Skeletal muscle tissue (tissue), 4 donors: Measurements from ENCODE around the gene KIAA1328. TPM values are rescaled to one million over a fixed set of nuclear protein-coding genes. Genes with fewer than 3 reads are reported as not detected.

Experiments
- H3K27ac ChIP-seq: one replicate; pipeline ENCODE4 v1.7.0; 2013; ENCODE audit warnings: mild to moderate bottlenecking, low read depth, low read length, inconsistent platforms
- H3K27me3 ChIP-seq, 3 donors: one replicate each; pipeline ENCODE4 v1.7.0; 2013; ENCODE audit warnings: low read length in 3 of 3; ENCODE audit not compliant: control insufficient read depth in 3 of 3, insufficient read depth in 3 of 3
- H3K36me3 ChIP-seq, 3 donors: one replicate each; pipeline ENCODE4 v1.7.0; 2013; ENCODE audit warnings: low read length in 3 of 3; ENCODE audit not compliant: control insufficient read depth in 3 of 3, insufficient read depth in 3 of 3
- H3K4me1 ChIP-seq, 3 donors: one replicate each; pipeline ENCODE4 v1.7.0; 2013; ENCODE audit warnings: low read length in 3 of 3, mild to moderate bottlenecking in 3 of 3; ENCODE audit not compliant: control insufficient read depth in 3 of 3, insufficient read depth in 3 of 3
- H3K4me3 ChIP-seq, 3 donors: one replicate each; pipeline ENCODE4 v1.7.0; 2013; ENCODE audit warnings: low read length in 3 of 3
- H3K9ac ChIP-seq, 3 donors: one replicate each; pipeline ENCODE4 v1.7.0; 2013; ENCODE audit warnings: low read length in 3 of 3, mild to moderate bottlenecking in 3 of 3, moderate library complexity in 2 of 3, low read depth in 1 of 3
- H3K9me3 ChIP-seq, 3 donors: one replicate each; pipeline ENCODE4 v1.7.0; 2013; ENCODE audit warnings: low read length in 3 of 3; ENCODE audit not compliant: control insufficient read depth in 3 of 3
- total RNA-seq: library from RNA; depleted of rRNA; stranded (reverse); fragments of >200 nt; gene quantifications from one replicate; pipeline ENCODE4 v1.2.3, GENCODE V29; 2014
- donor health status: Osteomylitis.

Gene KIAA1328
- total RNA-seq, 1 donor from 2014 or later: 16.2 TPM

- Histone ChIP-seq H3K9ac (no peak overlapping the region), H3K27me3 (no peaks in the 10 kb centered on the region), H3K4me1 (no peaks in the 10 kb centered on the region), H3K9me3 (no peaks in the 10 kb centered on the region), H3K27ac (no peak overlapping the region), H3K4me3 (no peak overlapping the region), H3K36me3 (no peaks in the 10 kb centered on the region)
These were observed 344.5 kb downstream of the KIAA1328 start for GRCh38 chr18:37173384-37173783.

- Histone ChIP-seq H3K36me3 (no peaks in the 10 kb centered on the region), H3K9ac (no peak overlapping the region), H3K27ac (no peak overlapping the region), H3K4me3 (no peak overlapping the region), H3K9me3 (no peaks in the 10 kb centered on the region), H3K4me1 (no peaks in the 10 kb centered on the region), H3K27me3 (no peaks in the 10 kb centered on the region)
These were observed 347.0 kb downstream of the KIAA1328 start for GRCh38 chr18:37175727-37176620.

- Histone ChIP-seq H3K27me3 (no peaks in the 10 kb centered on the region), H3K4me1 (no peaks in the 10 kb centered on the region), H3K4me3 (no peak overlapping the region), H3K9ac (no peak overlapping the region), H3K9me3 (no peaks in the 10 kb centered on the region), H3K36me3 (no peaks in the 10 kb centered on the region), H3K27ac (no peak overlapping the region)
These were observed 347.7 kb downstream of the KIAA1328 start for GRCh38 chr18:37176621-37176934.

- H3K36me3 ChIP-seq: no peaks in the 10 kb centered on the region
- no peaks in the 10 kb centered on the region for H3K9me3 ChIP-seq
These were observed 350.5 kb downstream of the KIAA1328 start for GRCh38 chr18:37179384-37179783.

GRCh38 chr18:37180086-37180485 lies 351.2 kb downstream of the KIAA1328 start:
- Histone ChIP-seq H3K4me1 (peaks cover 0 to 4% (median 0%) of the 10 kb centered on the region in 3 donors), H3K9ac (no peak overlapping the region), H3K4me3 (no peak overlapping the region), H3K36me3 (no peaks in the 10 kb centered on the region), H3K9me3 (no peaks in the 10 kb centered on the region), H3K27ac (no peak overlapping the region), H3K27me3 (no peaks in the 10 kb centered on the region)

More at GRCh38 chr18:37179384-37179783, 350.5 kb downstream of the KIAA1328 start:
- Histone ChIP-seq H3K27ac (no peak overlapping the region), H3K4me3 (no peak overlapping the region), H3K9ac (no peak overlapping the region), H3K4me1 (peaks cover 0 to 4% (median 0%) of the 10 kb centered on the region in 3 donors), H3K27me3 (no peaks in the 10 kb centered on the region)

GRCh38 chr18:37182340-37183135 lies 353.6 kb downstream of the KIAA1328 start:
- Histone ChIP-seq H3K4me1 (peaks cover 0 to 4% (median 0%) of the 10 kb centered on the region in 3 donors), H3K27me3 (no peaks in the 10 kb centered on the region), H3K9ac (no peak overlapping the region), H3K27ac (no peak overlapping the region), H3K4me3 (no peak overlapping the region), H3K9me3 (no peaks in the 10 kb centered on the region), H3K36me3 (no peaks in the 10 kb centered on the region)

GRCh38 chr18:37184209-37184868 lies 355.4 kb downstream of the KIAA1328 start:
- Histone ChIP-seq H3K36me3 (no peaks in the 10 kb centered on the region), H3K9ac (no peak overlapping the region), H3K4me1 (peaks cover 0 to 4% (median 0%) of the 10 kb centered on the region in 3 donors), H3K9me3 (no peaks in the 10 kb centered on the region), H3K4me3 (no peak overlapping the region), H3K27ac (no peak overlapping the region), H3K27me3 (no peaks in the 10 kb centered on the region)

- no peak overlapping the region for H3K4me3 ChIP-seq
- no peaks in the 10 kb centered on the region for H3K36me3 ChIP-seq
- H3K27ac ChIP-seq: no peak overlapping the region
- no peaks in the 10 kb centered on the region for H3K9me3 ChIP-seq
- no peaks in the 10 kb centered on the region for H3K4me1 ChIP-seq
- H3K27me3 ChIP-seq: no peaks in the 10 kb centered on the region
- no peak overlapping the region for H3K9ac ChIP-seq
These were observed 359.3 kb downstream of the KIAA1328 start for GRCh38 chr18:37188016-37188791.

GRCh38 chr18:37199741-37200140 lies 370.8 kb downstream of the KIAA1328 start:
- Histone ChIP-seq H3K9me3 (peaks cover 0 to 2% (median 2%) of the 10 kb centered on the region in 3 donors), H3K27ac (no peak overlapping the region), H3K4me3 (no peak overlapping the region), H3K9ac (no peak overlapping the region), H3K36me3 (no peaks in the 10 kb centered on the region), H3K27me3 (no peaks in the 10 kb centered on the region), H3K4me1 (no peaks in the 10 kb centered on the region)
